Right lobe of liver (tissue), 6 donors: Measurements from ENCODE around the gene HOTAIR. TPM values are rescaled to one million over a fixed set of nuclear protein-coding genes. Genes with fewer than 3 reads are reported as not detected.

Experiments
- ATAC-seq, 4 donors: fragments of 200-7000 bp; cut with Tn5 transposase; one replicate each; pipeline ENCODE4 v1.9.1; 2020; ENCODE audit warnings: mild to moderate bottlenecking in 4 of 4, moderate library complexity in 4 of 4
- DNase-seq, 3 donors: peaks; one replicate each; pipeline ENCODE4 v3.0.0-alpha.2; 2020
- H3K27ac ChIP-seq, 3 donors: fragments of 200-600 bp; one replicate each; pipeline ENCODE4 v1.8.0; 2022
- H3K27me3 ChIP-seq, 2 donors: fragments of 200-600 bp; one replicate each; pipeline ENCODE4 v1.8.0; 2022
- H3K36me3 ChIP-seq, 4 donors: fragments of 200-600 bp; sonication (generic) in 1 of 4; one replicate each; pipeline versions ENCODE4 v1.5.1 to v1.8.0; 2017 to 2022; ENCODE audit warnings: control low read depth in 1 of 4
- H3K4me1 ChIP-seq, 4 donors: fragments of 200-600 bp; sonication (generic) in 1 of 4; one replicate each; pipeline versions ENCODE4 v1.5.1 to v1.8.0; 2017 to 2022; ENCODE audit warnings: control low read depth in 1 of 4
- H3K4me3 ChIP-seq, 3 donors: fragments of 200-600 bp; one replicate each; pipeline ENCODE4 v1.8.0; 2022
- H3K9me3 ChIP-seq, 4 donors: fragments of 200-600 bp; sonication (generic) in 1 of 4; one replicate each; pipeline versions ENCODE4 v1.5.1 to v1.8.0; 2017 to 2022; ENCODE audit warnings: control low read depth in 1 of 4
- POLR2A ChIP-seq: fragments of 450-650 bp; IDR thresholded peaks from one replicate; pipeline ENCODE4 v1.6.1; 2017; ENCODE audit warnings: antibody characterized with exemption, mild to moderate bottlenecking
- WGBS: methylation state at CpG from one replicate; pipeline ENCODE4 v1.1.6; 2018; ENCODE audit warnings: low coverage, low lambda C conversion rate; ENCODE audit not compliant: insufficient coverage; ENCODE audit errors: missing lambda C conversion rate; 5-methylcytosine and 5-hydroxymethylcytosine counted together
- intact Hi-C, 2 donors: fragments of 100-400 bp; cut with DNase I; formaldehyde crosslinking; loops; one replicate each; pipeline versions ENCODE4 v1.11.2 to v1.14.1; 2022
- total RNA-seq, 6 experiments: library from RNA; depleted of rRNA in 2 of 6; stranded (reverse); fragments of >200 nt in 2 of 6; fragmentation: NEBNext Ultra II Directional in 3 of 6; extraction: Animal tissue kit (Norgen Biotek cat#: 25700) in 3 of 6; gene quantifications; one replicate each; pipeline versions ENCODE4 v1.1.0 to v1.2.4, GENCODE V29; 2016 to 2023
- TF ChIP-seq, protein P1 (sequence below), 4 donors: fragments of 200-600 bp in 3 of 4; fragments of 450-650 bp in 1 of 4; IDR thresholded peaks; one replicate each; pipeline versions ENCODE4 v1.5.1 to v1.8.0; 2016 to 2022; ENCODE audit warnings: antibody characterized with exemption in 4 of 4, mild to moderate bottlenecking in 2 of 4
- donor health status: DM: no; HTN: yes; CAD: no.
- donor health status: DM: no; HTN: no; CAD: no.
- donor health status: DM: no; HTN: no; CAD: no.
- donor health status: DM: no; HTN: yes; CAD: no.
- donor health status: DM: no; HTN: yes; CAD: no.

The HOTAIR gene
- total RNA-seq, 6 experiments from 2014 or later = not detected

DNA sequence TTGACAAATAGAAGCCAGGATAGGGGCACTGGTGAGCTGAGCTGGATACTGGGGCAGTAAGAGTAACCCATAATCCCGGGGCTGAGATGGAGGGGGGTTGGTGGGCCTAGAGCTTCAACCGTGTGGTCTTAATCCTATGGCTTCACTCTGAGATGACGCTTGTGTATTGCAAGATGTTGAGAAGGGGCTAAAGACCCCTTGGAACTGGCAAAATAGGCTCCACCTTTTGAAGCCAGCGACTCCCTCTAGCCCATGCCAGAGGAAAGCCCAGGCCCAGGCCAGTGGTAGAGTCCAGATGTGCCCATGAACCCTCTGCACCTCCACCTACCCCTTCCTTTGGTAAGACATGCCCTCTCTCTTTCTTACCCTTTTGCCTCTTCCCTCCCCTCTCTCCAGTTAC lies 15.4 kb downstream of the HOTAIR start:
- Histone ChIP-seq H3K4me1 (no peaks in the 10 kb centered on the region), H3K36me3 (no peaks in the 10 kb centered on the region), H3K27ac (no peak overlapping the region), H3K4me3 (no peak overlapping the region), H3K9me3 (no peaks in the 10 kb centered on the region), H3K27me3 (peaks cover 23 to 63% of the 10 kb centered on the region in 2 donors)
- WGBS = 0% methylated on average over 2 of the region's 4 CpGs
- intact Hi-C loops = no loop called here
- TF ChIP-seq, protein P1, sequence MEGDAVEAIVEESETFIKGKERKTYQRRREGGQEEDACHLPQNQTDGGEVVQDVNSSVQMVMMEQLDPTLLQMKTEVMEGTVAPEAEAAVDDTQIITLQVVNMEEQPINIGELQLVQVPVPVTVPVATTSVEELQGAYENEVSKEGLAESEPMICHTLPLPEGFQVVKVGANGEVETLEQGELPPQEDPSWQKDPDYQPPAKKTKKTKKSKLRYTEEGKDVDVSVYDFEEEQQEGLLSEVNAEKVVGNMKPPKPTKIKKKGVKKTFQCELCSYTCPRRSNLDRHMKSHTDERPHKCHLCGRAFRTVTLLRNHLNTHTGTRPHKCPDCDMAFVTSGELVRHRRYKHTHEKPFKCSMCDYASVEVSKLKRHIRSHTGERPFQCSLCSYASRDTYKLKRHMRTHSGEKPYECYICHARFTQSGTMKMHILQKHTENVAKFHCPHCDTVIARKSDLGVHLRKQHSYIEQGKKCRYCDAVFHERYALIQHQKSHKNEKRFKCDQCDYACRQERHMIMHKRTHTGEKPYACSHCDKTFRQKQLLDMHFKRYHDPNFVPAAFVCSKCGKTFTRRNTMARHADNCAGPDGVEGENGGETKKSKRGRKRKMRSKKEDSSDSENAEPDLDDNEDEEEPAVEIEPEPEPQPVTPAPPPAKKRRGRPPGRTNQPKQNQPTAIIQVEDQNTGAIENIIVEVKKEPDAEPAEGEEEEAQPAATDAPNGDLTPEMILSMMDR (IDR thresholded peaks at IDR 0.05) = no peak
- TF ChIP-seq POLR2A = no peak
- no peak for DNase-seq
- no peak for ATAC-seq

DNA sequence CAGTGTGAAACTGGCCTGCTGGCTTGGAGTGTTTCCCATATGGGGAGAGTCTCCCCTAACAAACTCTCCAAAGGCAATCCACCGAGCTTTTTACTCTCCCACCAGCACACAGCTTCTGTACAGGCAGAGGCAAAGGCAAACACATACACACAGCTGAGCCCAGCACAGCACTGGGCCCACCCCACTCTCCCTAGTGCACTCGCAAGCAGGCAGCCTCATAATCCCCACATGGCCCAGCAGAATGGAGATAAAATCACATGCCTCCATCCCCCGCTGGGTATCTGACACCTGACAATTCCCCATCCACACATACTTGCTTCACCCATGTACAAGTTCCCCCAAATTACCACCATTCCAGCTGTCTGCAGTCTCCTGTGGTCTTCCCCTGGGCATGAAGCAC lies 16.6 kb downstream of the HOTAIR start:
- intact Hi-C loops = no loop called here
- Histone ChIP-seq H3K9me3 (no peaks in the 10 kb centered on the region), H3K36me3 (no peaks in the 10 kb centered on the region), H3K27ac (no peak overlapping the region), H3K4me1 (no peaks in the 10 kb centered on the region), H3K4me3 (no peak overlapping the region), H3K27me3 (peaks cover 23 to 66% of the 10 kb centered on the region in 2 donors)
- ATAC-seq = no peak
- DNase-seq = no peak
- no peak for TF ChIP-seq POLR2A
- TF ChIP-seq, protein P1 (IDR thresholded peaks at IDR 0.05) = no peak
- 0% methylated on average over 3 of the region's 3 CpGs for WGBS

DNA sequence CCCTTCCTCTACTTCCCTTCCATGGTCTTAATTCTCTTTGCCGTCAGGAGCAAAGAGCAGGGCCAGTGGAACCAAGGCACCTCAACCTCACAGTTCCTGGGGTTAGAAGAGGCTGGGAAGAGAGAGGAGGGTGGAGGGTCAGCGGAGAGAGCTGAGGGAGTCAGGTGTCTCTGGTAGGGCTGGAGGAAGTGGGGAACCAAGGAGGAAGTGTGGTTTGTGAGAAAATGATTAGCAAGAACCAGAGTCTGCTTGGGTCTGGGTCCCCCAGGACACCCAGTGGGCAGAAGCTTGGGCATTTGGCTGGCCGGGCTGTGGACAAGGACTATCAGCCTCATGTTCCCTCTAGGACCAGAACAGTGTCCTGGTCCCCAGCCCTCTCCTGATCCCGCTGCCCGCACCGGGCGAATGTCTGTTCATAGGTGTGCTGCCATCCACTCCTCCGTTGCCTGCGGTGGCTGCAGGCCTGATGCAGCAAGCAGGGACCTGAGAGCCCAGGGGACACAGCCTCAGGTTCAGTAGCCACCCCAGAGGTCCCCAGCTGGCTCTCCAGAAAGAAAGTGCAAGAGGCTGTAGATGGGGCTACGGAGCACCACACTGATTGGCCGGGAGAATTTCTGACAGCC lies 17.7 kb downstream of the HOTAIR start:
- no peak overlapping the region for H3K4me3 ChIP-seq
- H3K27ac ChIP-seq = no peak overlapping the region
- TF ChIP-seq POLR2A = no peak
- 4% methylated on average over 3 of the region's 11 CpGs for WGBS
- intact Hi-C loops = no loop called here
- H3K27me3 ChIP-seq = peaks cover 19 to 66% of the 10 kb centered on the region in 2 donors
- H3K9me3 ChIP-seq = no peaks in the 10 kb centered on the region
- DNase-seq = no peak
- H3K36me3 ChIP-seq = no peaks in the 10 kb centered on the region
- no peak for ATAC-seq
- no peaks in the 10 kb centered on the region for H3K4me1 ChIP-seq

DNA sequence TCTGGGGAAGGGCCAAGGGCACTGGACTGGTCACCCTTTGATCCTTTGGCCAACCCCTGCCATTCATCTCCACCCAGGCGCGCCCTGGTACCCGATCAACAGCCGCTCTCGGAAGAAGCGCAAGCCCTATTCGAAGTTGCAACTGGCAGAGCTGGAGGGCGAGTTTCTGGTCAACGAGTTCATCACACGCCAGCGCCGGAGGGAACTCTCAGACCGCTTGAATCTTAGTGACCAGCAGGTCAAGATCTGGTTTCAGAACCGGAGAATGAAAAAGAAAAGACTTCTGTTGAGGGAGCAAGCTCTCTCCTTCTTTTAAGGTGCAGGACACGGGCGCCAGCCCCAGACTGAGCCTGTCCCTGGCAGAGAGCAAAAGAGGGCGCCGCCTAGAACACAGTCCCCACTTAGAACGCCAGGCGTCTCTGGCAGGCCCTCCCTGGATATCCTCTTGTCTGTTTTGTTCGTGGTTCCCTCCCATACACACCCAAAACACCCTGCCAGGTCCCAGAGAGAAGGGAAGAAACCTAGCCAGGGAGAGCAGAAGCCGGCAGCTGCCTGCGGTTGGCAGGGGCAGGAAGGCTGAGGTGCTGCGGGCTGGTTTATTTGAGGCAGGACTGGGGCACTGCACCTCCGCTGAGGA lies 18.4 kb downstream of the HOTAIR start:
- WGBS = 9% methylated on average over 12 of the region's 25 CpGs
- H3K9me3 ChIP-seq = no peaks in the 10 kb centered on the region
- H3K36me3 ChIP-seq = no peaks in the 10 kb centered on the region
- no peak for TF ChIP-seq POLR2A
- TF ChIP-seq, protein P1 (IDR thresholded peaks at IDR 0.05) = no peak
- H3K27ac ChIP-seq = no peak overlapping the region
- intact Hi-C loops = no loop called here
- DNase-seq (no peak), ATAC-seq (no peak)
- no peak overlapping the region for H3K4me3 ChIP-seq
- peaks cover 17 to 66% of the 10 kb centered on the region in 2 donors for H3K27me3 ChIP-seq
- no peaks in the 10 kb centered on the region for H3K4me1 ChIP-seq

DNA sequence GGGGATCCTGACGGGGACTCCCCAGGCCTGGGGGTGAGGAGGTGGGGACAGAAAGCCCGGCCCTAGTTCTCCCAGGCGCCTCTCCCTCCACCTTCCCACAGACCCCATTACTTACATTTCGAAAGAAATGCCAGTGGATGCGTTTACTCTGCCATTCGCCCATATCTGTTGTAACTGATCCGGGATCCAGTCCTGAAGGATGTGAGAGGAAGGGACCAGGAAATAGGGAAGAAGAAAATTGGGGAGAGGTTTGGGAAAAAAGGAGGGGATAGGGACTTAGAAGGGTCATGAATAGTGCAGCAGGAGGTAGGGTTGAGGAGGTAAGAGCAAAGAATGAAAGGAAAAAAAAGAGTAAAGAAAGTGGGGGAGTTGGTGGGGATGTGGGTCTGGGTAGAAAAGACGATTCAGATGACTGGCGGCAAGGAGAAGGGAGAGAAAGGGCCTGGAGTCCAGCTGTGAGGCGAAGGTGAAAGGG lies 18.9 kb downstream of the HOTAIR start:
- DNase-seq (no peak), ATAC-seq (no peak)
- no peaks in the 10 kb centered on the region for H3K9me3 ChIP-seq
- TF ChIP-seq, protein P1 (IDR thresholded peaks at IDR 0.05) = no peak
- TF ChIP-seq POLR2A = no peak
- H3K27ac ChIP-seq = no peak overlapping the region
- no peak overlapping the region for H3K4me3 ChIP-seq
- WGBS = 3% methylated on average over 10 of the region's 10 CpGs
- H3K36me3 ChIP-seq = no peaks in the 10 kb centered on the region
- intact Hi-C loops = no loop called here
- H3K27me3 ChIP-seq = peaks cover 17 to 67% of the 10 kb centered on the region in 2 donors
- H3K4me1 ChIP-seq = peaks cover 0 to 3% (median 0%) of the 10 kb centered on the region in 4 donors
